ENCODE measurements around the gene CHCHD10. TPM values are rescaled to one million over a fixed set of nuclear protein-coding genes. Genes with fewer than 3 reads are reported as not detected.

Gene CHCHD10
- total RNA-seq, 4 donors from 2014 or later = 22.9 to 97.7 (median 44.6) TPM

GRCh38 chr22:23756891-23757290 lies 10.9 kb downstream of the CHCHD10 start:
- no peak for TF ChIP-seq POLR2A (IDR thresholded peaks at IDR 0.05; ENCODE audit: low read depth)
- 69% methylated on average over 4 of the region's 4 CpGs for WGBS
- Histone ChIP-seq H3K27me3 (no peaks in the 10 kb centered on the region), H3K4me1 (peaks cover 0 to 4% (median 4%) of the 10 kb centered on the region in 4 donors), H3K27ac (replicated peaks in 1 of 4) (no peak overlapping the region), H3K9me3 (no peaks in the 10 kb centered on the region), H3K36me3 (no peaks in the 10 kb centered on the region), H3K4me3 (no peak overlapping the region)
- intact Hi-C loops (cut with DNase I) = no loop called here
- no peak for DNase-seq (ENCODE audit: extremely low spot score)

DNA sequence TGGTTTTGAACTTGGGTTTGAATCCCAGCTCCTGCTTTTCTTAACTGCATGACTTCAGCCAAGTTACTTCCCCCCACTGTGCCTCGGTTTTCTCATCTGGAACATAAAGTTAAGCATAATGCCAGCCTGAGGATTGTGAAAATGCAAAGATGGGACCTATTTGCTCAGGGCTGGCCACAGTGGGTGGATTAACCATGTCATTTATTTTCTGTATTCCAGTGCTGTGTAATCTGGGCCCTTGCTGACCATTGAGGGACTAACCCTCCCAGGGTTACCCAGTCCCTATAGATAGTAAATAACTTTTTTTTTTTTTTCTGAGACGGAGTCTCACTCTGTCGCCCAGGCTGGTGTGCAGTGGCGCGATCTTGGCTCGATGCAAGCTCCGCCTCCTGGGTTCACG lies 12.1 kb downstream of the CHCHD10 start:
- peaks cover 0 to 13% (median 11%) of the 10 kb centered on the region in 4 donors for H3K4me1 ChIP-seq
- no peak for TF ChIP-seq EP300 (IDR thresholded peaks at IDR 0.05)
- no peak for TF ChIP-seq POLR2A (IDR thresholded peaks at IDR 0.05; ENCODE audit: low read depth)
- TF ChIP-seq POLR2AphosphoS5 (IDR thresholded peaks at IDR 0.05) = no peak
- TF ChIP-seq CTCF (IDR thresholded peaks at IDR 0.05) = no peak
- H3K4me3 ChIP-seq = no peak overlapping the region
- WGBS = 89% methylated on average over 8 of the region's 8 CpGs
- intact Hi-C loops (cut with DNase I) = no loop called here
- H3K36me3 ChIP-seq = no peaks in the 10 kb centered on the region
- H3K27ac ChIP-seq (replicated peaks in 1 of 4) = no peak overlapping the region
- H3K9me3 ChIP-seq = no peaks in the 10 kb centered on the region
- H3K27me3 ChIP-seq = no peaks in the 10 kb centered on the region
- no peak for DNase-seq (ENCODE audit: extremely low spot score)

- no peak overlapping the region for H3K27ac ChIP-seq (replicated peaks in 1 of 4)
- H3K36me3 ChIP-seq = no peaks in the 10 kb centered on the region
- 66% methylated on average over 6 of the region's 6 CpGs for WGBS
- H3K27me3 ChIP-seq = no peaks in the 10 kb centered on the region
- H3K4me3 ChIP-seq = no peak overlapping the region
- peaks cover 5 to 19% (median 16%) of the 10 kb centered on the region in 4 donors for H3K4me1 ChIP-seq
- no peak for TF ChIP-seq CTCF (IDR thresholded peaks at IDR 0.05)
- no peak for TF ChIP-seq EP300 (IDR thresholded peaks at IDR 0.05)
- no peak for TF ChIP-seq POLR2A (IDR thresholded peaks at IDR 0.05; ENCODE audit: low read depth)
- TF ChIP-seq POLR2AphosphoS5 (IDR thresholded peaks at IDR 0.05) = no peak
- no peak for DNase-seq (ENCODE audit: extremely low spot score)
- intact Hi-C loops (cut with DNase I) = loop anchor here (5.0 kb wide), 1 partner anchor 38 kb away; no protein-coding TSS in a partner anchor
- no peaks in the 10 kb centered on the region for H3K9me3 ChIP-seq
Observed at GRCh38 chr22:23754980-23755636, 12.7 kb downstream of the CHCHD10 start.

GRCh38 chr22:23754220-23754919 lies 13.4 kb downstream of the CHCHD10 start, which contains the start of gene VPREB3:
Gene VPREB3, minus strand, starts transcription at chr22:23754425. Its CDS starts 62 bp downstream, at chr22:23754363.
- Histone ChIP-seq H3K27me3 (no peaks in the 10 kb centered on the region), H3K9me3 (no peaks in the 10 kb centered on the region), H3K4me3 (no peak within 1 kb of the TSS), H3K4me1 (peaks cover 10 to 26% (median 22%) of the 10 kb centered on the region in 4 donors), H3K27ac (replicated peaks in 1 of 4) (no peak within 1 kb of the TSS), H3K36me3 (no peaks in the 10 kb centered on the region)
- DNase-seq (ENCODE audit: extremely low spot score) = no peak
- intact Hi-C loops (cut with DNase I) = loop anchor here (5.0 kb wide), 1 partner anchor 37 kb away; no protein-coding TSS in a partner anchor
- WGBS = 90% methylated on average over 14 of the region's 14 CpGs
- no peak for TF ChIP-seq POLR2AphosphoS5 (IDR thresholded peaks at IDR 0.05)
- no peak for TF ChIP-seq CTCF (IDR thresholded peaks at IDR 0.05)
- TF ChIP-seq EP300 (IDR thresholded peaks at IDR 0.05) = no peak
- no peak for TF ChIP-seq POLR2A (IDR thresholded peaks at IDR 0.05; ENCODE audit: low read depth)

GRCh38 chr22:23753385-23753784 lies 14.4 kb downstream of the CHCHD10 start:
- intact Hi-C loops (cut with DNase I) = loop anchor here (5.0 kb wide), 1 partner anchor 36 kb away; no protein-coding TSS in a partner anchor
- TF ChIP-seq POLR2AphosphoS5 (IDR thresholded peaks at IDR 0.05) (no peak), CTCF (IDR thresholded peaks at IDR 0.05) (no peak), POLR2A (IDR thresholded peaks at IDR 0.05; ENCODE audit: low read depth) (no peak), EP300 (IDR thresholded peaks at IDR 0.05) (no peak)
- Histone ChIP-seq H3K4me3 (no peak overlapping the region), H3K27me3 (no peaks in the 10 kb centered on the region), H3K4me1 (peaks cover 10 to 26% (median 22%) of the 10 kb centered on the region in 4 donors), H3K9me3 (no peaks in the 10 kb centered on the region), H3K36me3 (no peaks in the 10 kb centered on the region), H3K27ac (replicated peaks in 1 of 4) (no peak overlapping the region)
- 78% methylated on average over 2 of the region's 2 CpGs for WGBS
- DNase-seq (ENCODE audit: extremely low spot score) = no peak
